Stomach (tissue), 9 donors: Measurements from ENCODE around the gene ATXN3L. TPM values are rescaled to one million over a fixed set of nuclear protein-coding genes. Genes with fewer than 3 reads are reported as not detected.

Source experiments
- DNase-seq, 2 donors: peaks; one replicate each; pipeline versions ENCODE4 v3.0.0 to v3.0.0-alpha.2; 2013 to 2019
- H3K27ac ChIP-seq, 5 donors: fragments of 200-600 bp in 4 of 5; sonication (generic) in 4 of 5; one replicate each; pipeline ENCODE4 v1.5.1; 2013 to 2019; ENCODE audit warnings: mild to moderate bottlenecking in 1 of 5, moderate library complexity in 1 of 5
- H3K27me3 ChIP-seq, 3 donors: fragments of 200-600 bp; sonication (generic); one replicate each; pipeline ENCODE4 v1.5.1; 2017 to 2019; ENCODE audit warnings: mixed run types in 1 of 3
- H3K36me3 ChIP-seq, 4 donors: fragments of 200-600 bp; sonication (generic); 1 replicate in 3 of 4; 2 replicates in 1 of 4; pipeline ENCODE4 v1.5.1; 2016 to 2019
- H3K4me1 ChIP-seq, 4 donors: fragments of 200-600 bp; sonication (generic); one replicate each; pipeline ENCODE4 v1.5.1; 2016 to 2019
- H3K4me3 ChIP-seq, 4 donors: fragments of 200-600 bp; sonication (generic) in 3 of 4; one replicate each; pipeline ENCODE4 v1.5.1; 2016 to 2019; ENCODE audit warnings: mild to moderate bottlenecking in 1 of 4
- H3K9me3 ChIP-seq, 4 donors: fragments of 200-600 bp; sonication (generic); one replicate each; pipeline ENCODE4 v1.5.1; 2016 to 2019
- EP300 ChIP-seq: sonication (generic); formaldehyde crosslinking; IDR thresholded peaks from one replicate; pipeline ENCODE4 v1.6.1; 2017; ENCODE audit warnings: antibody characterized with exemption
- POLR2A ChIP-seq, 4 donors: fragments of 450-650 bp; IDR thresholded peaks; one replicate each; pipeline ENCODE4 v1.6.1; 2016; ENCODE audit warnings: antibody characterized with exemption in 4 of 4, control low read depth in 2 of 4, mild to moderate bottlenecking in 1 of 4, moderate library complexity in 1 of 4
- POLR2AphosphoS5 ChIP-seq, 3 donors: sonication (generic); formaldehyde crosslinking; IDR thresholded peaks; one replicate each; pipeline ENCODE4 v1.6.1; 2016; ENCODE audit warnings: antibody characterized with exemption in 3 of 3
- WGBS, 5 donors: extraction: QIAGEN DNeasy Blood & Tissue Kit in 3 of 5; methylation state at CpG; one replicate each; pipeline versions ENCODE4 v1.1.5 to v1.1.7; 2013 to 2018; 5-methylcytosine and 5-hydroxymethylcytosine counted together
- intact Hi-C: fragments of 100-400 bp; cut with DNase I; formaldehyde crosslinking; loops from one replicate; pipeline ENCODE4 v1.15.1; 2023; ENCODE audit warnings: low total_unique reads
- polyA plus RNA-seq, 3 donors: library from polyadenylated mRNA; stranded (reverse); fragments of 200-250 nt; gene quantifications; one replicate each; pipeline ENCODE4 v1.2.3, GENCODE V29; 2013
- total RNA-seq, 5 donors: library from RNA; depleted of rRNA; stranded (reverse); fragments of >200 nt; gene quantifications; one replicate each; pipeline versions ENCODE4 v1.1.0 to v1.2.3, GENCODE V29; 2014 to 2016
- TF ChIP-seq, protein P1 (sequence below), 7 experiments: fragments of 450-650 bp in 4 of 7; fragments of 200-600 bp in 3 of 7; sonication (generic) in 3 of 7; IDR thresholded peaks; one replicate each; pipeline ENCODE4 v1.5.1; 2016 to 2019; ENCODE audit warnings: antibody characterized with exemption in 7 of 7, control low read depth in 2 of 7, mild to moderate bottlenecking in 1 of 7
- donor health status: healthy with polysubstance abuse.
- donor health status: Bipolar disorder and iron deficiency.
- donor health status: healthy.

ATXN3L gene
- total and polyA plus RNA-seq, 8 donors, result not detected

DNA sequence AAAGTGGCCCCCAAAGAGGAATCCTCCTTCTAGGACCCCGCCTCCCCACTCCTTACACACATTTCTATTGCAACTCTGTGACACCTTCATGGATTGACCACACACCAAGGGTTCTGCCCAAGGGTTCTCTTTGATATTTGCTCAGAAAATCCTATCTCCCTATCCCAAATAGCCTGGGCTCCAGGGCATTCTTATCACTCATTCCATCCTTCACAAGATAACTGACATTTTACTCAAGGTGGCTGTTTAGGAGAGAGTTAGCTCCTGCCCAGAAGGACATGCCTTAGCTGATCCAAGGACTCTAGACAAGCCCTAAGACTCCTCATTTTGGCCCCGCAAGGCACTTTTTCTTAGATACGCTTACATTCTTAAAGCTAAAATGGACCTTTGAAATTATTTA lies 47.4 kb downstream of the ATXN3L start:
- H3K36me3 ChIP-seq, result no peaks in the 10 kb centered on the region
- no peaks in the 10 kb centered on the region for H3K4me1 ChIP-seq
- no peaks in the 10 kb centered on the region for H3K9me3 ChIP-seq
- intact Hi-C loops, result no loop called here
- DNase-seq, result no peak
- H3K4me3 ChIP-seq, result no peak overlapping the region
- TF ChIP-seq, protein P1, sequence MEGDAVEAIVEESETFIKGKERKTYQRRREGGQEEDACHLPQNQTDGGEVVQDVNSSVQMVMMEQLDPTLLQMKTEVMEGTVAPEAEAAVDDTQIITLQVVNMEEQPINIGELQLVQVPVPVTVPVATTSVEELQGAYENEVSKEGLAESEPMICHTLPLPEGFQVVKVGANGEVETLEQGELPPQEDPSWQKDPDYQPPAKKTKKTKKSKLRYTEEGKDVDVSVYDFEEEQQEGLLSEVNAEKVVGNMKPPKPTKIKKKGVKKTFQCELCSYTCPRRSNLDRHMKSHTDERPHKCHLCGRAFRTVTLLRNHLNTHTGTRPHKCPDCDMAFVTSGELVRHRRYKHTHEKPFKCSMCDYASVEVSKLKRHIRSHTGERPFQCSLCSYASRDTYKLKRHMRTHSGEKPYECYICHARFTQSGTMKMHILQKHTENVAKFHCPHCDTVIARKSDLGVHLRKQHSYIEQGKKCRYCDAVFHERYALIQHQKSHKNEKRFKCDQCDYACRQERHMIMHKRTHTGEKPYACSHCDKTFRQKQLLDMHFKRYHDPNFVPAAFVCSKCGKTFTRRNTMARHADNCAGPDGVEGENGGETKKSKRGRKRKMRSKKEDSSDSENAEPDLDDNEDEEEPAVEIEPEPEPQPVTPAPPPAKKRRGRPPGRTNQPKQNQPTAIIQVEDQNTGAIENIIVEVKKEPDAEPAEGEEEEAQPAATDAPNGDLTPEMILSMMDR (IDR thresholded peaks at IDR 0.05), result no peak
- no peak for TF ChIP-seq EP300
- TF ChIP-seq POLR2A (IDR thresholded peaks at IDR 0.05), result no peak
- no peak overlapping the region for H3K27ac ChIP-seq
- 94 to 100% (median 100%) methylated on average over 3 of the region's 3 CpGs for WGBS, 5 donors
- no peaks in the 10 kb centered on the region for H3K27me3 ChIP-seq

DNA sequence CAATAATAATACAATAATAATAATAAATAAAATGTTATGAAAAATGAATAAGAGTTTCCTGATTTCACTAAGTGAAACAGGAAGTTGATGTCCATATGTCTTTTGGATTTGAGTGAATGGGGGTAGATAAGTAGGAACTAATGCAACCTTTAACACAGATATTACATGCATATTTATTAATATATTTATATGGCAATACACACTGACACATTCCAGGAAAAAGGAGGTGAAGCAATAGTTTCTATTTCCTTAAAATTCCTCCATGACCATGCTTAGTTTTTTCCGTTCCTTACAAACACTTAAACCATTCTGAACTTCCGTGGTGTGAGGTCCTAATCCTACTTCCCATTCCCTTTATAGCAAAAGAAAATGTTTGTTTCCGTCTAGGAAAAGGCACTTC lies 48.3 kb downstream of the ATXN3L start:
- H3K4me3 ChIP-seq, result no peak overlapping the region
- H3K27me3 ChIP-seq, result no peaks in the 10 kb centered on the region
- TF ChIP-seq, protein P1 (IDR thresholded peaks at IDR 0.05), result no peak
- no peak for TF ChIP-seq EP300
- no peak for TF ChIP-seq POLR2AphosphoS5 (IDR thresholded peaks at IDR 0.05)
- no peak for TF ChIP-seq POLR2A (IDR thresholded peaks at IDR 0.05)
- H3K36me3 ChIP-seq, result no peaks in the 10 kb centered on the region
- DNase-seq, result no peak
- intact Hi-C loops, result no loop called here
- no peak overlapping the region for H3K27ac ChIP-seq
- H3K9me3 ChIP-seq, result no peaks in the 10 kb centered on the region
- H3K4me1 ChIP-seq, result no peaks in the 10 kb centered on the region
- WGBS, 5 donors, result 81 to 89% (median 83%) methylated on average over 3 of the region's 3 CpGs

DNA sequence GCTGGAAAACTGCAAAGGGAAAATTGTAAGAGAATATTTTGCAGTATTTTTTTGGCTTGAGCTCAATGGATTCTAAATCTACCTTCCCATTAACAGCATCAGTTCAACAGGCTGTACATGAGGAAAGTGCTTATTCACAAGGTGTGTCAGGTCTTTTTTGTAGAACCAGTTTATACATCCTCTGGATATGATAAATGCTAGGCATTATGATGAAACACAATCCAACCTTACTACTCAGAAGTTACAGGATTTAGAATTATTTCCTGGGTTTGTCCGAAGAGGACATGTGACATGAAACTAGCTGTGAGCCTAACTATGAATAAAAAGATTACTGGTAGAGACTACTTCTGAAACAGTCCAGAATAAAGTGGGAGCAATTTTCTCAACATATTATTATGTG lies 49.5 kb downstream of the ATXN3L start:
- Histone ChIP-seq H3K4me1 (no peaks in the 10 kb centered on the region), H3K4me3 (no peak overlapping the region), H3K9me3 (no peaks in the 10 kb centered on the region), H3K27ac (no peak overlapping the region), H3K27me3 (no peaks in the 10 kb centered on the region), H3K36me3 (no peaks in the 10 kb centered on the region)
- TF ChIP-seq, protein P1 (IDR thresholded peaks at IDR 0.05), result no peak
- TF ChIP-seq EP300, result no peak
- TF ChIP-seq POLR2AphosphoS5 (IDR thresholded peaks at IDR 0.05), result no peak
- TF ChIP-seq POLR2A (IDR thresholded peaks at IDR 0.05), result no peak
- intact Hi-C loops, result no loop called here
- WGBS, 5 donors, result 60 to 100% (median 80%) methylated on average over 1 of the region's 1 CpG
- DNase-seq, result no peak

DNA sequence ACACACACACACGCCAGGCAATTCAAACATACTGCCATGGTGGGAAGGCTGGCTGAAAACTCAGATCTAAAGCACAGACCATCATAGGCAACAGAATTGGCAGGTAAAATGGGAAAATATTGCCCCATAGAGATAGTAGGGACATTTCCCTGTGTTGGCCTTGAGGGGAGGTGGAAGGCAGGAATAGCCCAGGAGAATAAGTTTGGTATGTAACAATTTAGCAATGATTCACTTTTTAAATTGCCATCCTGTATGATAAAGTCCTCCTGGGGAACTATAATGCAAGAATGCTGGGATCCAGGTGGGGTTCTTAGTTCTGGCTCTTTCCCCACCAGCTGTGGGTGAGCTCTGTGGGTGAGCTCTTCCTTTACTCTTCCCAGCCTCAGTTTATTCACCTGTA lies 51.0 kb downstream of the ATXN3L start:
- Histone ChIP-seq H3K27ac (no peak overlapping the region), H3K9me3 (no peaks in the 10 kb centered on the region), H3K27me3 (no peaks in the 10 kb centered on the region), H3K4me3 (no peak overlapping the region), H3K4me1 (no peaks in the 10 kb centered on the region), H3K36me3 (no peaks in the 10 kb centered on the region)
- no peak for DNase-seq
- 84 to 100% (median 88%) methylated on average over 1 of the region's 1 CpG for WGBS, 5 donors
- intact Hi-C loops, result no loop called here
- TF ChIP-seq EP300 (no peak), POLR2A (IDR thresholded peaks at IDR 0.05) (no peak), POLR2AphosphoS5 (IDR thresholded peaks at IDR 0.05) (no peak)
- TF ChIP-seq, protein P1 (IDR thresholded peaks at IDR 0.05), result no peak

Other genes starting within 250 kb of the ATXN3L start
- gene EGFL6, start 249.5 kb upstream of the ATXN3L start, total RNA-seq, result 1 to 10 TPM in 1 of 5 donors, not detected in 4; 6.4 TPM
- 1 to 10 TPM in 2 of 3 donors, under 1 TPM in 1; 0.92 to 2.7 (median 2.4) TPM for gene EGFL6, start 249.5 kb upstream of the ATXN3L start, polyA plus RNA-seq